Mesendoderm (in vitro differentiated cells): ENCODE data around the gene LAMA1.

Experiments
- DNase-seq: peaks from one replicate; pipeline ENCODE4 v3.0.0; 2013
- H2AK5ac ChIP-seq: 2 replicates; pipeline ENCODE4 v1.6.1; 2013; ENCODE audit warnings: low read length, inconsistent platforms
- H2BK120ac ChIP-seq: 2 replicates; pipeline ENCODE4 v1.6.1; 2013; ENCODE audit warnings: low read depth, mild to moderate bottlenecking, low read length, moderate library complexity, mixed read lengths
- H2BK15ac ChIP-seq: replicated peaks from 2 replicates; pipeline ENCODE4 v1.6.1; 2013; ENCODE audit warnings: low read depth, mild to moderate bottlenecking, moderate library complexity
- H2BK5ac ChIP-seq: 2 replicates; pipeline ENCODE4 v1.6.1; 2013; ENCODE audit warnings: low read length, inconsistent platforms
- H3K18ac ChIP-seq: 2 replicates; pipeline ENCODE4 v1.6.1; 2013; ENCODE audit warnings: mild to moderate bottlenecking, low read length, mixed read lengths
- H3K23ac ChIP-seq: one replicate; pipeline ENCODE4 v1.6.1; 2013; ENCODE audit warnings: low read length
- H3K27ac ChIP-seq: 2 replicates; pipeline ENCODE4 v1.5.1; 2013; ENCODE audit warnings: low read depth, mild to moderate bottlenecking, inconsistent platforms, low read length, moderate library complexity
- H3K27me3 ChIP-seq: 2 replicates; pipeline ENCODE4 v1.6.1; 2013; ENCODE audit warnings: low read length, control low read depth, mild to moderate bottlenecking, inconsistent platforms; ENCODE audit not compliant: insufficient read depth, poor library complexity
- H3K36me3 ChIP-seq: 2 replicates; pipeline ENCODE4 v1.6.1; 2013; ENCODE audit warnings: low read length, inconsistent platforms; ENCODE audit not compliant: control insufficient read depth, insufficient read depth
- H3K4ac ChIP-seq: one replicate; pipeline ENCODE4 v1.6.1; 2013; ENCODE audit warnings: low read depth, mild to moderate bottlenecking, low read length, moderate library complexity
- H3K4me1 ChIP-seq: 2 replicates; pipeline ENCODE4 v1.6.1; 2013; ENCODE audit warnings: low read depth, low read length, inconsistent platforms; ENCODE audit not compliant: control insufficient read depth
- H3K4me2 ChIP-seq: 2 replicates; pipeline ENCODE4 v1.6.1; 2013; ENCODE audit warnings: low read length
- H3K4me3 ChIP-seq: 2 replicates; pipeline ENCODE4 v1.5.1; 2013; ENCODE audit warnings: mild to moderate bottlenecking, low read length
- H3K56ac ChIP-seq: one replicate; pipeline ENCODE4 v1.6.1; 2013; ENCODE audit warnings: low read length
- H3K79me1 ChIP-seq: 2 replicates; pipeline ENCODE4 v1.6.1; 2013; ENCODE audit warnings: low read length, inconsistent platforms
- H3K79me2 ChIP-seq: 2 replicates; pipeline ENCODE4 v1.6.1; 2013; ENCODE audit warnings: mild to moderate bottlenecking, low read length; ENCODE audit not compliant: control insufficient read depth, insufficient read depth
- H3K9ac ChIP-seq: 2 replicates; pipeline ENCODE4 v1.6.1; 2013; ENCODE audit warnings: low read length, inconsistent platforms
- H4K5ac ChIP-seq: one replicate; pipeline ENCODE4 v1.6.1; 2013; ENCODE audit warnings: low read length
- H4K8ac ChIP-seq: one replicate; pipeline ENCODE4 v1.6.1; 2013; ENCODE audit warnings: low read depth, mild to moderate bottlenecking, control low read depth, low read length, moderate library complexity
- WGBS: extraction: QIAGEN DNeasy Blood & Tissue Kit; methylation state at CpG from one replicate; pipeline ENCODE4 v1.1.7; 2013; ENCODE audit warnings: low lambda C conversion rate, missing lambda C conversion rate; ENCODE audit not compliant: insufficient coverage; ENCODE audit errors: extremely low coverage; 5-methylcytosine and 5-hydroxymethylcytosine counted together

LAMA1 gene

GRCh38 chr18:6975084-6975483 lies 142.5 kb downstream of the LAMA1 start:
- H3K4me2 ChIP-seq, result no peak overlapping the region
- DNase-seq, result peak; percentile 50

GRCh38 chr18:6971823-6972478 lies 145.6 kb downstream of the LAMA1 start:
- H2BK15ac ChIP-seq, result no peak overlapping the region
- H4K5ac ChIP-seq, result no peak overlapping the region
- no peak overlapping the region for H3K9ac ChIP-seq
- no peak overlapping the region for H4K8ac ChIP-seq
- no peak overlapping the region for H3K4me3 ChIP-seq
- WGBS, result no CpG with 5 or more reads among the region's 7 CpGs
- H2BK5ac ChIP-seq, result no peak overlapping the region
- H3K36me3 ChIP-seq, result no peaks in the 10 kb centered on the region
- no peak overlapping the region for H3K23ac ChIP-seq
- no peaks in the 10 kb centered on the region for H3K27me3 ChIP-seq
- H2AK5ac ChIP-seq, result no peak overlapping the region
- H3K4ac ChIP-seq, result no peak overlapping the region
- H3K4me2 ChIP-seq, result no peak overlapping the region
- H3K79me1 ChIP-seq, result no peaks in the 10 kb centered on the region
- no peak overlapping the region for H2BK120ac ChIP-seq
- DNase-seq, result no peak
- H3K18ac ChIP-seq, result no peak overlapping the region
- no peak overlapping the region for H3K56ac ChIP-seq
- no peak overlapping the region for H3K27ac ChIP-seq
- H3K4me1 ChIP-seq, result no peaks in the 10 kb centered on the region
- H3K79me2 ChIP-seq, result no peaks in the 10 kb centered on the region

More at GRCh38 chr18:6975084-6975483, 142.5 kb downstream of the LAMA1 start:
- Histone ChIP-seq H3K27me3 (no peaks in the 10 kb centered on the region), H3K4ac (no peak overlapping the region), H2BK5ac (no peak overlapping the region), H4K5ac (no peak overlapping the region), H3K9ac (no peak overlapping the region), H3K79me1 (no peaks in the 10 kb centered on the region), H3K18ac (no peak overlapping the region), H3K56ac (no peak overlapping the region), H3K4me1 (no peaks in the 10 kb centered on the region), H3K4me3 (no peak overlapping the region), H3K36me3 (peaks cover 2% of the 10 kb centered on the region), H3K27ac (no peak overlapping the region), H2BK120ac (no peak overlapping the region), H2BK15ac (no peak overlapping the region), H3K23ac (no peak overlapping the region), H2AK5ac (no peak overlapping the region), H4K8ac (no peak overlapping the region), H3K79me2 (no peaks in the 10 kb centered on the region)
- WGBS, result no CpG with 5 or more reads among the region's 6 CpGs

GRCh38 chr18:6963452-6964097 lies 154.0 kb downstream of the LAMA1 start:
- no peak overlapping the region for H3K4me2 ChIP-seq
- no CpG with 5 or more reads among the region's 2 CpGs for WGBS
- H3K36me3 ChIP-seq, result peaks cover 8% of the 10 kb centered on the region

GRCh38 chr18:6962571-6963451 lies 154.8 kb downstream of the LAMA1 start:
- Histone ChIP-seq H3K79me1 (no peaks in the 10 kb centered on the region), H3K23ac (no peak overlapping the region), H3K18ac (no peak overlapping the region), H4K5ac (no peak overlapping the region), H2BK120ac (no peak overlapping the region), H3K27me3 (no peaks in the 10 kb centered on the region), H4K8ac (no peak overlapping the region), H2BK15ac (no peak overlapping the region), H3K4me1 (no peaks in the 10 kb centered on the region), H3K9ac (no peak overlapping the region), H2BK5ac (no peak overlapping the region), H2AK5ac (no peak overlapping the region), H3K4me3 (no peak overlapping the region), H3K27ac (no peak overlapping the region), H3K4me2 (no peak overlapping the region), H3K56ac (no peak overlapping the region), H3K79me2 (no peaks in the 10 kb centered on the region), H3K36me3 (peaks cover 11% of the 10 kb centered on the region), H3K4ac (no peak overlapping the region)
- no CpG with 5 or more reads among the region's 9 CpGs for WGBS
- no peak for DNase-seq

More at GRCh38 chr18:6963452-6964097, 154.0 kb downstream of the LAMA1 start:
- Histone ChIP-seq H3K4me1 (no peaks in the 10 kb centered on the region), H2BK15ac (no peak overlapping the region), H3K9ac (no peak overlapping the region), H3K79me1 (no peaks in the 10 kb centered on the region), H4K8ac (no peak overlapping the region), H2BK120ac (no peak overlapping the region), H2AK5ac (no peak overlapping the region), H3K18ac (no peak overlapping the region), H4K5ac (no peak overlapping the region), H3K4me3 (no peak overlapping the region), H3K56ac (no peak overlapping the region), H3K4ac (no peak overlapping the region), H3K27me3 (no peaks in the 10 kb centered on the region), H3K27ac (no peak overlapping the region), H2BK5ac (no peak overlapping the region), H3K23ac (no peak overlapping the region), H3K79me2 (no peaks in the 10 kb centered on the region)
- no peak for DNase-seq

GRCh38 chr18:6961331-6961730 lies 156.3 kb downstream of the LAMA1 start:
- Histone ChIP-seq H3K4ac (no peak overlapping the region), H2BK15ac (no peak overlapping the region), H3K4me1 (no peaks in the 10 kb centered on the region), H2AK5ac (no peak overlapping the region), H3K23ac (no peak overlapping the region), H3K18ac (no peak overlapping the region), H3K27ac (no peak overlapping the region), H3K4me3 (no peak overlapping the region), H3K56ac (no peak overlapping the region), H3K79me2 (no peaks in the 10 kb centered on the region), H3K79me1 (no peaks in the 10 kb centered on the region), H2BK5ac (no peak overlapping the region), H4K8ac (no peak overlapping the region), H3K27me3 (no peaks in the 10 kb centered on the region), H2BK120ac (no peak overlapping the region), H3K36me3 (peaks cover 15% of the 10 kb centered on the region), H3K4me2 (no peak overlapping the region), H4K5ac (no peak overlapping the region), H3K9ac (no peak overlapping the region)
- DNase-seq, result no peak
- no CpG with 5 or more reads among the region's 9 CpGs for WGBS
